Colonic mucosa (tissue), 4 donors: ENCODE data around the gene PDE6B. TPM values are rescaled to one million over a fixed set of nuclear protein-coding genes. Genes with fewer than 3 reads are reported as not detected.
"Not testable (repeated sequence)": the region's sequence is repeated elsewhere in the genome, so short reads cannot be mapped to it uniquely, and the experiment has no call there.

Experiments used
- DNase-seq: peaks from one replicate; pipeline ENCODE4 v3.0.0-alpha.2; 2020
- H3K27ac ChIP-seq: fragments of 200-600 bp; one replicate; pipeline ENCODE4 v1.8.0; 2021
- H3K27me3 ChIP-seq: fragments of 200-600 bp; one replicate; pipeline ENCODE4 v1.8.0; 2021
- H3K36me3 ChIP-seq: fragments of 200-600 bp; one replicate; pipeline ENCODE4 v1.8.0; 2021
- H3K4me1 ChIP-seq: fragments of 200-600 bp; one replicate; pipeline ENCODE4 v1.8.0; 2021; ENCODE audit warnings: mild to moderate bottlenecking
- H3K4me3 ChIP-seq: fragments of 200-600 bp; one replicate; pipeline ENCODE4 v1.8.0; 2021
- H3K9ac ChIP-seq, 2 donors: one replicate each; pipeline ENCODE4 v1.7.0; 2013; ENCODE audit warnings: control low read depth in 2 of 2, low read depth in 2 of 2, low read length in 2 of 2
- H3K9me3 ChIP-seq: fragments of 200-600 bp; one replicate; pipeline ENCODE4 v1.8.0; 2021
- CTCF ChIP-seq: fragments of 200-600 bp; IDR thresholded peaks from one replicate; pipeline ENCODE4 v1.8.0; 2022; ENCODE audit warnings: antibody characterized with exemption, mild to moderate bottlenecking
- intact Hi-C: fragments of 100-400 bp; cut with DNase I; formaldehyde crosslinking; loops from one replicate; pipeline ENCODE4 v1.14.1; 2022
- total RNA-seq, 2 donors: library from RNA; stranded (reverse); fragmentation: NEBNext Ultra II Directional in 1 of 2; extraction: Animal tissue kit (Norgen Biotek cat#: 25700) in 1 of 2; gene quantifications; one replicate each; pipeline ENCODE4 v1.2.1, GENCODE V29; 2021
- donor health status: healthy.
- donor health status: DM: no; HTN: no; CAD: no.
- donor health status: DM: no; HTN: no; CAD: no.

The PDE6B gene
- total RNA-seq, 2 donors from 2014 or later: 1.2 to 2.3 TPM

GRCh38 chr4:704971-705277, 79.6 kb downstream of the PDE6B start:
- Histone ChIP-seq H3K4me3 (peak overlapping the region; percentile 94), H3K27me3 (no peaks in the 10 kb centered on the region), H3K27ac (no peak overlapping the region), H3K36me3 (no peaks in the 10 kb centered on the region), H3K9ac (peak overlapping the region in 1 of 2 donors; percentile 65), H3K4me1 (peaks cover 3% of the 10 kb centered on the region), H3K9me3 (no peaks in the 10 kb centered on the region)
- intact Hi-C loops: no loop called here
- TF ChIP-seq CTCF: no peak
- DNase-seq: no peak

- H3K9me3 ChIP-seq: no peaks in the 10 kb centered on the region
- H3K4me3 ChIP-seq: peak within 1 kb of the TSS; percentile 94
- H3K36me3 ChIP-seq: no peaks in the 10 kb centered on the region
- H3K27me3 ChIP-seq: no peaks in the 10 kb centered on the region
- peak within 1 kb of the TSS; percentile 83 for H3K27ac ChIP-seq
- intact Hi-C loops: no loop called here
- TF ChIP-seq CTCF: no peak
- H3K9ac ChIP-seq: peak within 1 kb of the TSS; percentile 81 to 97
- H3K4me1 ChIP-seq: peaks cover 3% of the 10 kb centered on the region
- DNase-seq: peak; percentile 98
Measured at GRCh38 chr4:705278-706082, 80.1 kb downstream of the PDE6B start, which contains the start of gene PCGF3. Gene PCGF3 (plus strand): TSS chr4:705832. CDS start chr4:733681, 27,849 bp downstream.

DNA sequence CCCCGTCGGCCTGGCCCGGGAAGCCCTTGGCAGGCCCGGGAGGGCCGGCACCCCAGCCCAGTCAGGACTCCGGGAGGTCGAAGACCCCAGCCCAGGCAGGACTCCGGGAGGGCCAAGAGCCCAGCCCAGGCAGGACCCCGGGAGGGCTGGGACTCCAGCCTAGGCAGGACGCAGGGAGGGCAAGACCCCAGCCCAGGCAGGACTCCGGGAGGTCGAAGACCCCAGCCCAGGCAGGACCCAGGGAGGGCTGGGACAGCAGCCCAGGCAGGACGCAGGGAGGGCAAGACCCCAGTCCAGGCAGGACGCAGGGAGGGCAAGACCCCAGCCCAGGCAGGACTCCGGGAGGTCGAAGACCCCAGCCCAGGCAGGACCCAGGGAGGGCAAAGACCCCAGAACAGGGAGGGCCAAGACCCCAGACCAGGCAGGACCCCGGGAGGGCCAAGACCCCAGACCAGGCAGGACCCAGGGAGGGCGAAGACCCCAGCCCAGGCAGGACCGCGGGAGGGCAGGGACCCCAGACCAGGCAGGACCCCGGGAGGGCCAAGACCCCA, 80.8 kb downstream of the PDE6B start:
- H3K4me1 ChIP-seq, H3K27me3 ChIP-seq, H3K9me3 ChIP-seq, H3K36me3 ChIP-seq, intact Hi-C loops, DNase-seq: not testable (repeated sequence)
- Histone ChIP-seq H3K9ac (peak overlapping the region; percentile 81 to 97), H3K27ac (peak overlapping the region; percentile 83), H3K4me3 (peak overlapping the region; percentile 94)

GRCh38 chr4:706834-707598, 81.6 kb downstream of the PDE6B start:
- no peaks in the 10 kb centered on the region for H3K36me3 ChIP-seq
- H3K9ac ChIP-seq: peak overlapping the region; percentile 66 to 97
- no peak for TF ChIP-seq CTCF
- no peaks in the 10 kb centered on the region for H3K9me3 ChIP-seq
- intact Hi-C loops: no loop called here
- H3K4me1 ChIP-seq: peaks cover 3% of the 10 kb centered on the region
- no peak overlapping the region for H3K27ac ChIP-seq
- no peaks in the 10 kb centered on the region for H3K27me3 ChIP-seq
- peak overlapping the region; percentile 8 for H3K4me3 ChIP-seq
- DNase-seq: no peak

DNA sequence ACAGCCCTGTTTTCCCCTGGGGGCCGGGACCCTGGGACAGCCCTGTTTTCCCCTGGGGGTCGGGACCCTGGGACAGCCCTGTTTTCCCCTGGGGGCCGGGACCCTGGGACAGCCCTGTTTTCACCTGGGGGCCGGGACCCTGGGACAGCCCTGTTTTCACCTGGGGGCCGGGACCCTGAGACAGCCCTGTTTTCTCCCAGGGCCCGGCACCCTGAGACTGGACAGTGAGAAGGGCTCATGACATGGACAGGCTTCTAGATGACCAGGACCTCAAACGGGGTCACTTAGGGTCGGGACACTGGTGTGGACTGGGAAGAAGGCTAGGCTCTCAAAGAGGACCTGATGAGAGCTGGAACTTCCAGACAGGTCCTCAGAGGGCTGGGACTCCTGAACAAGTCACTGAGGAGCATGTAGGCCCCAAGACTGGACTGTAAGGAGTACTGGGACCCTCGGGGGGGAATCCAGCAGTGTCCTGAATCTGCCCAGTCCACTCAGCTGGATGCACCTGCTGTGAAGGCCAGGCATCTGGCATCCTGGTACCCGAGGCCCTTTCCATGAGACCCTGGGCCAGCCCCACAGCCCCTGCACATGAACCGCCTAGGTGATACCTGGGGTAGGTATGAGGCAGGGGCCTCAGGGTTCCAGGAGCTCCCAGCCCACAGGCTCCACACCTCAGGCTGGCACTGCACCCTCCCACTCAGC, 82.7 kb downstream of the PDE6B start:
- intact Hi-C loops: no loop called here
- Histone ChIP-seq H3K9me3 (no peaks in the 10 kb centered on the region), H3K9ac (no peak overlapping the region), H3K27ac (no peak overlapping the region), H3K27me3 (no peaks in the 10 kb centered on the region), H3K4me1 (peaks cover 3% of the 10 kb centered on the region), H3K36me3 (no peaks in the 10 kb centered on the region), H3K4me3 (no peak overlapping the region)
- DNase-seq: no peak
- no peak for TF ChIP-seq CTCF
